B cell (primary cell): ENCODE data around the gene NDUFB6.

Source experiments
- EZH2 ChIP-seq: IDR thresholded peaks from 2 replicates; pipeline ENCODE4 v1.6.1; 2012; ENCODE audit warnings: borderline replicate concordance, low read depth, mild to moderate bottlenecking, moderate library complexity, low read length; ENCODE audit not compliant: insufficient read depth, poor library complexity, severe bottlenecking
- TF ChIP-seq, protein P1 (sequence below): fragments of 200-600 bp; IDR thresholded peaks from one replicate; pipeline ENCODE4 v1.8.0; 2022; ENCODE audit warnings: antibody characterized with exemption, mild to moderate bottlenecking

DNA sequence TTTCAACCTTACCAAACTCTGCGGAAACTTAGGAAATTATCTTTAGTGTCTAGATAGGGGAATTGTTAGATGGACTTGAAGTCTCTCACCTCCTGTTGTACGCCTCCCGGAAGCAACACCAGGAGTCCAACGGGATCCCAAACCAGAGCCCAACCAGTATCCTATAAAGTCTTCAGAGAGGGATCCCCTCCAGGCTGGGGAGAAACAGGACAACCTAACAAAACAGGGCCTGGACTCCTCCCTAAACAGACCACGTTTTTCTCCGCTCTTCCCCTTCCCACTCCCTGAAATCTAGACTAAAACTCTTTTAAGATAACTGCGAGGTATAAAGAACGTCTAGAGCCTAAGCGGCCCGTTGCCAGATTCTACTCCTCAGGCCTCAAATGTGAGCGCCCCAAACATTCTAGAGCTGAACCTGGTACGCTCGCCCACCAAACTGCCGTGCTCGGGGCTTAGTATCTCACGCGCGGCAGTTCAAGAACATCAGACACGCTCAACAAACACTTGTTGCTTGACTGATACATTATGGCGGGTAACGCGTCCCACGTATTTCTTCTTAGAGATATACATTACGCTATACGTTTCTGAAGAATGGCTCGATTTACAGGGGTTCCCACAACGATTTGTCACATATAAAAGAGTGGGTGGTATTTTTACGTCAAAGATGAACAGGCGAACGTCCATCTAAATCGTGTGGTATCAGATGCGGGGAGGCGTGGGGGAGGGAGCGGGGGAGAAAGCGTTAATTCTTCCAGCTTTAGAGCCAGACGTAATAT lies 21.5 kb downstream of the NDUFB6 start:
- TF ChIP-seq, protein P1, sequence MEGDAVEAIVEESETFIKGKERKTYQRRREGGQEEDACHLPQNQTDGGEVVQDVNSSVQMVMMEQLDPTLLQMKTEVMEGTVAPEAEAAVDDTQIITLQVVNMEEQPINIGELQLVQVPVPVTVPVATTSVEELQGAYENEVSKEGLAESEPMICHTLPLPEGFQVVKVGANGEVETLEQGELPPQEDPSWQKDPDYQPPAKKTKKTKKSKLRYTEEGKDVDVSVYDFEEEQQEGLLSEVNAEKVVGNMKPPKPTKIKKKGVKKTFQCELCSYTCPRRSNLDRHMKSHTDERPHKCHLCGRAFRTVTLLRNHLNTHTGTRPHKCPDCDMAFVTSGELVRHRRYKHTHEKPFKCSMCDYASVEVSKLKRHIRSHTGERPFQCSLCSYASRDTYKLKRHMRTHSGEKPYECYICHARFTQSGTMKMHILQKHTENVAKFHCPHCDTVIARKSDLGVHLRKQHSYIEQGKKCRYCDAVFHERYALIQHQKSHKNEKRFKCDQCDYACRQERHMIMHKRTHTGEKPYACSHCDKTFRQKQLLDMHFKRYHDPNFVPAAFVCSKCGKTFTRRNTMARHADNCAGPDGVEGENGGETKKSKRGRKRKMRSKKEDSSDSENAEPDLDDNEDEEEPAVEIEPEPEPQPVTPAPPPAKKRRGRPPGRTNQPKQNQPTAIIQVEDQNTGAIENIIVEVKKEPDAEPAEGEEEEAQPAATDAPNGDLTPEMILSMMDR: no peak
- no peak for TF ChIP-seq EZH2
